Measurements from ENCODE around the gene NXN. TPM values are rescaled to one million over a fixed set of nuclear protein-coding genes. Genes with fewer than 3 reads are reported as not detected.

Gene NXN
- polyA plus RNA-seq, 1 of the 3 experiments (the other 2 are of a cell fraction) = 23.9 TPM

DNA sequence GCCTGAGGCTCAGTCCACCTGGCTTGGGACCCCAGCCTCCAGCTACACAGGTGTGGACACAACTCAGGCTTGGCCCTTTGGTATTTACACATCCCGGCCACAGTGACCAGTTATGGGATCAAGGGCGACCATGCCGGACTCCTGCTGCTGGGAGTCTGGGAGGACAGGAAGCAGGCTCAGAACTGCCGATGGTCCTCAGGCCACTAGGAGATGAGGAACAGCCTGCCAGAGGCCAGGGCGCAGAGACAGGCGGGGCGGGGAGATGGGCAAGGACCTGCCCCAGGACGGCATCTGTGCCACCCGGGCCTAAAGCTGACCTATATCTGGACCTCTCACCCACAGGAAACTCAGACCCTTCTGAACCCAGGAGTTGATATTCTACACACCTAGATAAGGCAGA, 12.5 kb downstream of the NXN start:
- 50% methylated on average over 5 of the region's 9 CpGs for WGBS (ENCODE audit: low lambda C conversion rate)
- H3K9ac ChIP-seq = no peak overlapping the region
- DNase-seq = no peak
- no peak overlapping the region for H3K4me3 ChIP-seq (ENCODE audit: low read depth in 2 of 2, low read length in 1 of 2)
- peaks cover 25% of the 10 kb centered on the region; the same call in 1 of the 2 replicates for H4K20me1 ChIP-seq (ENCODE audit: insufficient read depth)
- H3K9me2 ChIP-seq = no peaks in the 10 kb centered on the region
- H3K27me3 ChIP-seq (ENCODE audit: insufficient read depth) = peaks cover 80% of the 10 kb centered on the region
- H3K36me3 ChIP-seq (replicated peaks in 1 of 2; ENCODE audit: control insufficient read depth in 1 of 2, insufficient read depth in 2 of 2, low read length in 1 of 2) = no peaks in the 10 kb centered on the region
- no peak overlapping the region for H3K4me2 ChIP-seq
- ChIA-PET CTCF (interaction anchor here (1.0 to 1.7 kb wide), 2 partner anchors 13 to 14 kb away, joined by 3 to 4 read pairs; partner anchors contain the start of gene NXN), POLR2A (no interaction called here)
- H3K4me1 ChIP-seq (ENCODE audit: control insufficient read depth in 1 of 2, insufficient read depth in 2 of 2, low read depth in 1 of 2, low read length in 1 of 2) = peaks cover 0 to 5% of the 10 kb centered on the region in 2 experiments; a peak in 1 of 4 replicates
- no peaks in the 10 kb centered on the region for H3F3A ChIP-seq (replicated peaks; ENCODE audit: insufficient read depth)
- no peaks in the 10 kb centered on the region for H3K9me3 ChIP-seq
- H3K79me2 ChIP-seq (ENCODE audit: insufficient read depth) = peaks cover 12% of the 10 kb centered on the region
- TF ChIP-seq NFIC (IDR thresholded peaks at IDR 0.05; ENCODE audit: borderline replicate concordance) (no peak), YY1 (IDR thresholded peaks at IDR 0.05; ENCODE audit: low read depth) (no peak), USF1 (IDR thresholded peaks at IDR 0.05; ENCODE audit: borderline replicate concordance, low read depth) (no peak), RCOR1 (IDR thresholded peaks at IDR 0.05; ENCODE audit: low read length) (no peak), GABPA (IDR thresholded peaks at IDR 0.05; ENCODE audit: low read depth) (no peak), ZBTB33 (IDR thresholded peaks at IDR 0.05; ENCODE audit: borderline replicate concordance, low read depth) (no peak), FOXJ3 (CRISPR knock-in tag; IDR thresholded peaks at IDR 0.05) (no peak), EZH2phosphoT487 (IDR thresholded peaks at IDR 0.05; ENCODE audit: borderline replicate concordance, low read depth) (no peak), SMC3 (IDR thresholded peaks at IDR 0.05; ENCODE audit: low read depth, low read length) (no peak), FOSL2 (IDR thresholded peaks at IDR 0.05; ENCODE audit: borderline replicate concordance, low read depth) (no peak), RXRA (IDR thresholded peaks at IDR 0.05; ENCODE audit: borderline replicate concordance, low read depth) (no peak), GATA2 (CRISPR knock-in tag; IDR thresholded peaks at IDR 0.05) (no peak), SIN3A (IDR thresholded peaks at IDR 0.05; ENCODE audit: borderline replicate concordance, low read depth, low read length) (no peak), POLR2AphosphoS5 (IDR thresholded peaks at IDR 0.05; ENCODE audit: low read depth, low read length) (no peak), CHD2 (IDR thresholded peaks at IDR 0.05; ENCODE audit: low read length, partially characterized antibody) (no peak), FOXM1 (IDR thresholded peaks at IDR 0.05; ENCODE audit: low read depth) (no peak)
- TF ChIP-seq, protein P1, sequence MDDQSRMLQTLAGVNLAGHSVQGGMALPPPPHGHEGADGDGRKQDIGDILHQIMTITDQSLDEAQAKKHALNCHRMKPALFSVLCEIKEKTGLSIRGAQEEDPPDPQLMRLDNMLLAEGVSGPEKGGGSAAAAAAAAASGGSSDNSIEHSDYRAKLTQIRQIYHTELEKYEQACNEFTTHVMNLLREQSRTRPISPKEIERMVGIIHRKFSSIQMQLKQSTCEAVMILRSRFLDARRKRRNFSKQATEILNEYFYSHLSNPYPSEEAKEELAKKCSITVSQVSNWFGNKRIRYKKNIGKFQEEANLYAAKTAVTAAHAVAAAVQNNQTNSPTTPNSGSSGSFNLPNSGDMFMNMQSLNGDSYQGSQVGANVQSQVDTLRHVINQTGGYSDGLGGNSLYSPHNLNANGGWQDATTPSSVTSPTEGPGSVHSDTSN (IDR thresholded peaks at IDR 0.05) = no peak
- TF ChIP-seq, protein P2, sequence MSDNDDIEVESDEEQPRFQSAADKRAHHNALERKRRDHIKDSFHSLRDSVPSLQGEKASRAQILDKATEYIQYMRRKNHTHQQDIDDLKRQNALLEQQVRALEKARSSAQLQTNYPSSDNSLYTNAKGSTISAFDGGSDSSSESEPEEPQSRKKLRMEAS (IDR thresholded peaks at IDR 0.05; ENCODE audit: low read depth) = no peak
- TF ChIP-seq, protein P3, sequence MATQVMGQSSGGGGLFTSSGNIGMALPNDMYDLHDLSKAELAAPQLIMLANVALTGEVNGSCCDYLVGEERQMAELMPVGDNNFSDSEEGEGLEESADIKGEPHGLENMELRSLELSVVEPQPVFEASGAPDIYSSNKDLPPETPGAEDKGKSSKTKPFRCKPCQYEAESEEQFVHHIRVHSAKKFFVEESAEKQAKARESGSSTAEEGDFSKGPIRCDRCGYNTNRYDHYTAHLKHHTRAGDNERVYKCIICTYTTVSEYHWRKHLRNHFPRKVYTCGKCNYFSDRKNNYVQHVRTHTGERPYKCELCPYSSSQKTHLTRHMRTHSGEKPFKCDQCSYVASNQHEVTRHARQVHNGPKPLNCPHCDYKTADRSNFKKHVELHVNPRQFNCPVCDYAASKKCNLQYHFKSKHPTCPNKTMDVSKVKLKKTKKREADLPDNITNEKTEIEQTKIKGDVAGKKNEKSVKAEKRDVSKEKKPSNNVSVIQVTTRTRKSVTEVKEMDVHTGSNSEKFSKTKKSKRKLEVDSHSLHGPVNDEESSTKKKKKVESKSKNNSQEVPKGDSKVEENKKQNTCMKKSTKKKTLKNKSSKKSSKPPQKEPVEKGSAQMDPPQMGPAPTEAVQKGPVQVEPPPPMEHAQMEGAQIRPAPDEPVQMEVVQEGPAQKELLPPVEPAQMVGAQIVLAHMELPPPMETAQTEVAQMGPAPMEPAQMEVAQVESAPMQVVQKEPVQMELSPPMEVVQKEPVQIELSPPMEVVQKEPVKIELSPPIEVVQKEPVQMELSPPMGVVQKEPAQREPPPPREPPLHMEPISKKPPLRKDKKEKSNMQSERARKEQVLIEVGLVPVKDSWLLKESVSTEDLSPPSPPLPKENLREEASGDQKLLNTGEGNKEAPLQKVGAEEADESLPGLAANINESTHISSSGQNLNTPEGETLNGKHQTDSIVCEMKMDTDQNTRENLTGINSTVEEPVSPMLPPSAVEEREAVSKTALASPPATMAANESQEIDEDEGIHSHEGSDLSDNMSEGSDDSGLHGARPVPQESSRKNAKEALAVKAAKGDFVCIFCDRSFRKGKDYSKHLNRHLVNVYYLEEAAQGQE (IDR thresholded peaks at IDR 0.05; ENCODE audit: low read depth, low read length) = no peak
- no peak overlapping the region for H2AFZ ChIP-seq (ENCODE audit: low read depth)
- H3K27ac ChIP-seq (ENCODE audit: low read depth in 2 of 2, low read length in 1 of 2) = no peak overlapping the region
